Stomach (tissue), 9 donors: Measurements from ENCODE around the gene CHST9. TPM values are rescaled to one million over a fixed set of nuclear protein-coding genes. Genes with fewer than 3 reads are reported as not detected.

Source experiments
- DNase-seq, 2 donors: peaks; one replicate each; pipeline versions ENCODE4 v3.0.0 to v3.0.0-alpha.2; 2013 to 2019
- H3K27ac ChIP-seq, 5 donors: fragments of 200-600 bp in 4 of 5; sonication (generic) in 4 of 5; one replicate each; pipeline ENCODE4 v1.5.1; 2013 to 2019; ENCODE audit warnings: mild to moderate bottlenecking in 1 of 5, moderate library complexity in 1 of 5
- H3K27me3 ChIP-seq, 3 donors: fragments of 200-600 bp; sonication (generic); one replicate each; pipeline ENCODE4 v1.5.1; 2017 to 2019; ENCODE audit warnings: mixed run types in 1 of 3
- H3K36me3 ChIP-seq, 4 donors: fragments of 200-600 bp; sonication (generic); 1 replicate in 3 of 4; 2 replicates in 1 of 4; pipeline ENCODE4 v1.5.1; 2016 to 2019
- H3K4me1 ChIP-seq, 4 donors: fragments of 200-600 bp; sonication (generic); one replicate each; pipeline ENCODE4 v1.5.1; 2016 to 2019
- H3K4me3 ChIP-seq, 4 donors: fragments of 200-600 bp; sonication (generic) in 3 of 4; one replicate each; pipeline ENCODE4 v1.5.1; 2016 to 2019; ENCODE audit warnings: mild to moderate bottlenecking in 1 of 4
- H3K9me3 ChIP-seq, 4 donors: fragments of 200-600 bp; sonication (generic); one replicate each; pipeline ENCODE4 v1.5.1; 2016 to 2019
- CTCF ChIP-seq, 7 experiments: fragments of 450-650 bp in 4 of 7; fragments of 200-600 bp in 3 of 7; sonication (generic) in 3 of 7; IDR thresholded peaks; one replicate each; pipeline ENCODE4 v1.5.1; 2016 to 2019; ENCODE audit warnings: antibody characterized with exemption in 7 of 7, control low read depth in 2 of 7, mild to moderate bottlenecking in 1 of 7
- EP300 ChIP-seq: sonication (generic); formaldehyde crosslinking; IDR thresholded peaks from one replicate; pipeline ENCODE4 v1.6.1; 2017; ENCODE audit warnings: antibody characterized with exemption
- POLR2A ChIP-seq, 4 donors: fragments of 450-650 bp; IDR thresholded peaks; one replicate each; pipeline ENCODE4 v1.6.1; 2016; ENCODE audit warnings: antibody characterized with exemption in 4 of 4, control low read depth in 2 of 4, mild to moderate bottlenecking in 1 of 4, moderate library complexity in 1 of 4
- POLR2AphosphoS5 ChIP-seq, 3 donors: sonication (generic); formaldehyde crosslinking; IDR thresholded peaks; one replicate each; pipeline ENCODE4 v1.6.1; 2016; ENCODE audit warnings: antibody characterized with exemption in 3 of 3
- WGBS, 5 donors: extraction: QIAGEN DNeasy Blood & Tissue Kit in 3 of 5; methylation state at CpG; one replicate each; pipeline versions ENCODE4 v1.1.5 to v1.1.7; 2013 to 2018; 5-methylcytosine and 5-hydroxymethylcytosine counted together
- intact Hi-C: fragments of 100-400 bp; cut with DNase I; formaldehyde crosslinking; loops from one replicate; pipeline ENCODE4 v1.15.1; 2023; ENCODE audit warnings: low total_unique reads
- polyA plus RNA-seq, 3 donors: library from polyadenylated mRNA; stranded (reverse); fragments of 200-250 nt; gene quantifications; one replicate each; pipeline ENCODE4 v1.2.3, GENCODE V29; 2013
- total RNA-seq, 5 donors: library from RNA; depleted of rRNA; stranded (reverse); fragments of >200 nt; gene quantifications; one replicate each; pipeline versions ENCODE4 v1.1.0 to v1.2.3, GENCODE V29; 2014 to 2016
- donor health status: healthy with polysubstance abuse.
- donor health status: Bipolar disorder and iron deficiency.
- donor health status: healthy.

CHST9 gene
- total and polyA plus RNA-seq, 8 donors: 0.29 to 2.2 (median 1.1) TPM; not detected in 2

GRCh38 chr18:27213123-27213717 is 28.1 kb upstream of the CHST9 start:
- WGBS, 5 donors: 38 to 84% (median 62%) methylated on average over 1 of the region's 1 CpG
- intact Hi-C loops: no loop called here
- Histone ChIP-seq H3K9me3 (no peaks in the 10 kb centered on the region), H3K36me3 (no peaks in the 10 kb centered on the region), H3K4me1 (no peaks in the 10 kb centered on the region), H3K4me3 (no peak overlapping the region), H3K27me3 (no peaks in the 10 kb centered on the region), H3K27ac (no peak overlapping the region)
- no peak for DNase-seq
- TF ChIP-seq CTCF (IDR thresholded peaks at IDR 0.05) (no peak), EP300 (no peak), POLR2AphosphoS5 (IDR thresholded peaks at IDR 0.05) (no peak), POLR2A (IDR thresholded peaks at IDR 0.05) (no peak)

- intact Hi-C loops: no loop called here
- Histone ChIP-seq H3K27me3 (no peaks in the 10 kb centered on the region), H3K4me3 (no peak overlapping the region), H3K9me3 (no peaks in the 10 kb centered on the region), H3K4me1 (no peaks in the 10 kb centered on the region), H3K36me3 (no peaks in the 10 kb centered on the region), H3K27ac (no peak overlapping the region)
- no peak for DNase-seq
- TF ChIP-seq CTCF (IDR thresholded peaks at IDR 0.05): no peak
- no peak for TF ChIP-seq POLR2A (IDR thresholded peaks at IDR 0.05)
- 38 to 59% (median 46%) methylated on average over 1 of the region's 1 CpG for WGBS, 5 donors
Measured at GRCh38 chr18:27211569-27211968, 26.5 kb upstream of the CHST9 start.

- no peak for DNase-seq
- Histone ChIP-seq H3K4me3 (no peak overlapping the region), H3K9me3 (no peaks in the 10 kb centered on the region), H3K27ac (no peak overlapping the region), H3K27me3 (no peaks in the 10 kb centered on the region), H3K36me3 (no peaks in the 10 kb centered on the region), H3K4me1 (no peaks in the 10 kb centered on the region)
- intact Hi-C loops: no loop called here
- TF ChIP-seq EP300 (no peak), POLR2A (IDR thresholded peaks at IDR 0.05) (no peak), CTCF (IDR thresholded peaks at IDR 0.05) (no peak), POLR2AphosphoS5 (IDR thresholded peaks at IDR 0.05) (no peak)
- WGBS, 5 donors: 82 to 90% (median 85%) methylated on average over 3 of the region's 3 CpGs
Measured at GRCh38 chr18:27206411-27206810, 21.3 kb upstream of the CHST9 start.

- Histone ChIP-seq H3K9me3 (no peaks in the 10 kb centered on the region), H3K4me1 (peaks cover 0 to 5% (median 1%) of the 10 kb centered on the region in 4 donors), H3K27ac (no peak overlapping the region), H3K4me3 (no peak overlapping the region), H3K27me3 (no peaks in the 10 kb centered on the region), H3K36me3 (no peaks in the 10 kb centered on the region)
- 83 to 92% (median 89%) methylated on average over 2 of the region's 2 CpGs for WGBS, 5 donors
- TF ChIP-seq POLR2A (IDR thresholded peaks at IDR 0.05) (no peak), EP300 (no peak), POLR2AphosphoS5 (IDR thresholded peaks at IDR 0.05) (no peak), CTCF (IDR thresholded peaks at IDR 0.05) (no peak)
- no peak for DNase-seq
- intact Hi-C loops: no loop called here
Measured at GRCh38 chr18:27202741-27203140, 17.6 kb upstream of the CHST9 start.
